Activated CD4-positive, CD25-positive, alpha-beta regulatory T cell treated with anti-CD3 and anti-CD28 coated beads, Interleukin-2, amount 50 U/mL, for 24 hours (primary cell): ENCODE data around the gene EIPR1.

ENCODE experiments used
- ATAC-seq, 2 donors: fragments of 150-1000 bp; cut with Tn5 transposase; one replicate each; pipeline ENCODE4 v1.10.0; 2021; ENCODE audit warnings: mild to moderate bottlenecking in 1 of 2, moderate library complexity in 1 of 2

EIPR1 gene

DNA sequence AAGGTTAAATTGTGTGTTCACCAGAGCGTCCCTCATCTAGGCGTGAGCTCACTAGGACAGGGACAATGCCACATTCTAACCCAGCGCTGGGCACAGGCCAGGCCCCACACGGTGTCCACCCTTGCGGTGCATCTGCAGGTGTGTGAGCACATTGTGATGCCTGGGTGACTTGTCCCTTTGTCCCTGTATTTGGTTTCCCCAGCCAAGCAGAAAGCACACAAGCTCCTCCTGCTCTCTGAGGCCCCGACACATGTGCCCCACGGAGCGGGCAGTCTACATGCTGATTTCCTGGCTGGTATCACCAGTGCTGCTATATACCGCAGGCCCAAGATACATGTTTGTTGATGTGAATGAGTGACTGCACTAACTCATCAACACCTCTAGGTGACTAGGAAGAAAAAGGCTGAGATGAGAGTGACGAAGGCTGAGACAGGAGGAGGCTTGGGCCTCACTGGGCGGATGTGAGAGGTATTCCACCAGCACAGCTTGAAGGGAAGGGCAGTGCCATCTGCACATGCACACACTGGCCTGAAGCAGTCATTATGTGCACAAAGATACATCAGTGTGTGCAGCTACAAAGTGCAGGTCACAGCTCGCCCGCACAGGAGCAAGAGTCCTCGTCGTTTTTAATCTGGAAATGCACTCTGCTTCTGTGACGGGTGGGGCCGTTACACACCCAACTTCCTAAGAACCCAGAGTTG, 205.9 kb downstream of the EIPR1 start:
- no peak for ATAC-seq

DNA sequence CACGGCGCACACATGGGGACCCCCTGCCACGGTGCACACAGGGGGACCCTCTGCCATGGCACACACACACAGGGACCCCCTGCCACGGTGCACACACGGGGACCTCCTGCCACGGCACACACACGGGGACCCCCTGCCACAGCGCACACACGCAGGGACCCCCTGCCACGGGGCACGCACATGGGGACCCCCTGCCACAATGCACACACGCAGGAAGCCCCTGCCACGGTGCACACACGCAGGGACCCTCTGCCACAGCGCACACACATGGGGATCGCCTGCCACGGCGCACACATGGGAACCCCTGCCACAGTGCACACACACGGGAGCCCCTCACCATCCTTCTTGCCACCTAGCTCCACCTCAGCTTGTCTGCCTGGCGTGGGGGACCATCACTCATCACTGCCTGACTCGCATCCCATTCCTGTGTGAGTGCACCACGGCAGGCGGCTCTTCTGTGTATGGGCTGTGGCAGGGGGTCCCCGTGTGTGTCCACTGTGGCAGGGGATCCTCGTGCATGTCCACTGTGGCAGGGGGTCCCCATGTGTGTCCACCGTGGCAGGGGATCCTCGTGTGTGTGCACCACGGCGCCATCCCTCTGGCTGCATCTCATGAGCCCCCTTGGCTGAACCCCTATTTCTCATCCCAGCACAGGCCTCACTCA, 206.7 kb downstream of the EIPR1 start:
- no peak for ATAC-seq

DNA sequence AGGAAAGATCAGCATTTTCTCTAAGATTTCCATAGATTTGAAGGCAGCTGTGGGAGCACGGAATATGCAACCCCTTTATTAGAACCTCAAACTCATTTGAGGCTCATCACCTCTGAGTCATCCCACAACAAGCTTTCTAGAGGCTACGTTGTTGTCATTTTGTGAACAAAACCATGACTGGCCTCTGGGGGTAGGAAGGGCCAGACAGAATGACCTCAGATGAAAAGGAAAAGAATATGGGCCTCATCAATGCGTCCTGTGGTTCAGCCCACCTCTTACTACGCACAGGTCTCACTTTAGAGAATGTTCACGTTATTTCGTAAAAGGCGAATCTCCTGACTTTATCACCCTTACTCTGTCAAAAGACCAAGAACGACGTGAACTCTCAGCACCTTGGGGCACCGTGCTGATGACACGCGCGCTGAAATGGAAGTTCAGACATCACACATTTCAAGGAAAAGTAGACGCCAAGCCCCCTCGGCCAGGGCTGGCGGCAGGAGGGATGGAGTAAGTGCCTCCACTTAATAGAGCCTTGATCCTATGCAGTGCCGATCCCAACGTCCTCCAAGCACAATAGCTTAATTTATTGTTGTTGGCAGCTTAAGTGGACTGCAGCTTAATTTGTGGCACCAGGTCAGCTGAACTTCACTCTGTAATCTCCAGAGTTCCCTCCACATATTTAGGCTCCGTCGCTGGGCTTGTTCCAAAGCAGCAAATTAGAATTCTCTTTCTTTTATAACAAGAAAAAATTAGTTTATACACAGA, 208.3 kb downstream of the EIPR1 start:
- no peak for ATAC-seq

DNA sequence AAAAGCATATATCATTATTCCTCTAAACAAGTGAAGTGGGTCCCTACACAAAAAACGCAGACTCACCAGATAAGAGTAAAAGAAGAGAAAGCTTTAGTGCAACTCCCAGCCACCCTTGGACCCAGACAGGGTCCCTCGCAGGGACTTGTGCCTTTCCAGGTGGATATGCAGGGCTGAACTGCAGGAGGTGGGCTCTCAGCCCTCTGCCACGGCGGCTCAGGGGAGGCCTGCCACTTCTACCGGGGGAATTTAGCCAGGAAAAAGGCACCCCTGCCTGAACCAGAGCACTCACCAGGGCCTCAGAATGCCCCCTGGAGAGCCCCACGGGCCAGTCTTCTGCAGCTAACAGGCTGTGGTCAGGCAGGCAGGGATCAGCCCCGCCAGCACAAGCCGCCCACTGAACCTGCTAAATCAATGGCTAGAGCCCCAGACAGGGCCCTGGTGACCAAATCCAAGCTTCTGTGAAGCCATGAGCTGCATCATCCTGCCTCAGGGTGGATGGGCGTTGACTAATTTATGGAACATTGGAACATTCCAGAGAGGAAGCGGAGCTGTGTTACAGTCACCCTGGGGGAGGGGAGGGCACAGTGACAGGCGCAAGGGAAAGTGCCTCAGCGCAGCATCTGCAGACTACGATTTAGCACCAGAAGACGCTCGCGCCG, 209.3 kb downstream of the EIPR1 start:
- no peak for ATAC-seq

DNA sequence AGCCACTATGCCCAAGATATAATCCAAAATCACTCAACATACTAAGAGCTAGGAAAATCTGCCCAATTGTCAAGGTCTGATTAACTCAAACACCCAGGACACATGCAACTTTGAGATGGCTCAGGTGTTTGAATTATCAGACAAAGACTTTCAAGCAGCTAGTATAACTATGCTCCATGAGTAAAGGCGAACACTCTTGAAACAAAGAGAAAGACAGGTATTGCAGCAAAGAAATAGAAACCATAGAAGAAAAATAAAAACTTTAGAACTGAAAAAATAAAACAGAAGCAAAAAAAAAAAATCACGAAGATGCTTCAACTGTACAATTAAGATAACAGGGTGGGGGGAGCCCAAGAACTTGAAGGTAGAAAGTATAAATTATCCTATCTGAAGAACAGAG, 214.2 kb downstream of the EIPR1 start:
- ATAC-seq, result no peak

DNA sequence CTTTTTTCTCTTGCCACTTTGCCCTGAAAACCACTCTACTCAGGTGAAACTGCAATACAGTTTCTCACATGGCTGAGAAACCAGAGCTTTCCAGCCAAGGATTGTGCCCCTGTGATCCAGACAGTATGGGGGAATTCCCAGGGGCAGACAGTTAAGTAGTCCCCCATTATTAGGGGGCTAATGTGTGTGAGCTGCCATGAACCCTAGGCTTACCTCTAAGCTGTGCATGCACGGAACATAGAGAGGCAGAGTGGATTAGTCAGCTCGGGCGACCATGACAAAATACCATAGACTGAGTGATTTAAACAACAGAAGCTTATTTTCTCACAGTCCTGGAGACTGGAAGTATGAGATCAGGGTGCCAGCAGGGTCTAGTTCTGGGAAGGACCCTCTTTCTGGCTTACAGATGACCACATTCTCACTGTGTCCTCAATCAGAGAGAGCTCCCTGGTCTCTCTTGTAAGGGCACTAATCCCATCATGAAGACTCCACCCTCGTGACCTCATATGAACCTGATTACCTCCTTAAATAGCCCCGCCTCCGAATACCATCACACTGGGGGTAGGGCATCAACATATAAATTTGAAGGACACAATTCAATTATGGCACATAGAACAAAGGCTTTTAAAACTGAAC, 215.1 kb downstream of the EIPR1 start:
- ATAC-seq, result no peak

DNA sequence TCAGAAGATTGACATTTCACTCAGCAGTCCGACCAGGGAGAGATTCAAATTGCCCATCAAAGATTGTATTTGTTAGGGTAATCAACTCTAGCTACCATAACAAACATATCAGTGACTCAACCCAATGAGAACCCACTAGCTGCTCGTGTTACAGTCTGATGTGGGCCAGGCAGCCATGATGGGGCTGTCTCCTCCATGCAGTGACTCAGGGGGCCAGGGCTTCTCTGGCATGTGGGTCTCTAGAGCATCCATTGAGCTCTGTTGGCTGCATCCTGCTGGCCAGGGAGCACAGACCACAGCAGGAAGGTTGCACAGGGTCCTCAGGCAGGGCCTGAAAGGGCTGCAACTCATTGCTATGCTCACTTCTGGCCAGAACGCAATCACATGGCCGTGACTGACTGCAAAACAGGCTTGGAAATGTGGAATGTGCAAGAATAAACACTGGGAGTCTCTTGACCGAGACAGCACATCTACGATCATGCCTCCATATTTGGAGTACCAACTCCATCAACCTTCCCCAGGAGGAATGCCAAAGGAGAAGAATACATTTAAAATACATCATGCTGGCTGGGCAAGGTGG, 216.8 kb downstream of the EIPR1 start:
- ATAC-seq, result no peak

DNA sequence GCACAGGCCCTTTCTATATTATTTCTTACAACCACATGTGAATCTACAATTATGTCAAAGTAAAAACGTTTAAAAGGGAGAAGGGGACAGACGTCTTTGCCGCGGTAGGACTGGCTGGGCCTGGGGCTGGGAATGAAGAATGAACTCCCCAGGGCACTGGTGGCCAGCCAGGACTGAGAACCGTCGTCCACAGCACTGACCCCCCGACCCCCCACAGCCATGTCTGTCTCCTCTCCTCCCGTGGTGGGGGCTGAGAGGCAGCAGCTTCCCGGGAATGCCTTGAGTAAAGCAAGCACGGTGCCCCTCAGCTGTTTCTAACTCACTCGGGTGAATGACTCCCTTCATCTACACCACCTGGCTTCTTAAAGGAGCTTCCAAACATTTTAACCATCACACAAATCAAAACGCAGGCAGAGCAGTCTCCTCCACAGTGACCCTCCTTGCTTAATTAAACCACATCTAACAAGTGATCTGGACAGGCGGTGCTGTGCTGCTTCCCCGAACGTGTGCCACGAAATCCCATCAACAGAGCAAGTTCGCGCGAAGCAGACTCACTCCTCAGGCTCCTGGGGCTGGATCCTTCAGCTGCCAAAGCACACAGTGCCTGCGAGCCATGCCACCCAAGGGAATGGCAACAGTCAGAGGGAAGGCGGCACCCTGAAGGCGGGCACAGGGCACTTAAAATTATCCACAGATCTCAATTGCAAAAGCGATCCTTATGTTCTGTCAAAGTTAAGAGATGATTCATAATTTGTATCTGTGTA, 217.7 kb downstream of the EIPR1 start:
- ATAC-seq, result no peak

DNA sequence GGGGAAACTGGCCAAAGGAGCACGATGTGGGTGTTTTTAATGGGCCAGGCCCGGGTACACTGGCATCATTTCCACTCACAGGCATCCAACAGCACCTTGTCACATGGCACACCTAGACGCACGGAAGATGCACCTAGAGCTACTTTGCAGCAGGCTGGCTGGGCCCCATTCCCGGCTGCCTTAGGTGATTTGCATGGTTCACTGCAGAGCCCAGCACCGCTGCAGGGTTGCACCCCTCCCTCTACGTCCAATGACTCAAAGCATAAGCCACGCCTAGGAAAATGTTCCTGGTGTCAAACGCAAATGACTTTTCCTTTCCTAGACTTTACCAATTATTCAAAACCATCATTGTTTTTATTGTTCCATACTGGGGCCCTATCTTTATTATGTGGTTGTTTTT, 222.9 kb downstream of the EIPR1 start:
- no peak for ATAC-seq

DNA sequence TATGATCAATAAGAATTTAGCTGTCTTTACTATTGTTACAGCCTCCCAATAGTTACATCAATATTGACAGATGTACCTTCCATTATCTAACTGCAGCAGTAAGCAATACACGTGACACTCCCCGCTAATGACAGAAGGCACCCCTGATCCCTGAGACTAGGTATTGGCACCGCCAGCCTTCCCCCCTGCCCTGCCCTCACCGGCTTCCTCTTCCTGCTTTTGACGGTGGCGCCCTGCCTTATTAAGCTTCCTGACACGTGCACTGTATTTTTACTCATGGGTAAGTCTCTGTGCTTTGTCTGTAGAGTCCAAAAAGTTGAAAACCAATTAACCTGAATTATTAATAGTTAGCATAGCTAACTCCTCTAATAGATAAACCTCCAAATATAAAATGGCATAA, 223.5 kb downstream of the EIPR1 start:
- no peak for ATAC-seq

DNA sequence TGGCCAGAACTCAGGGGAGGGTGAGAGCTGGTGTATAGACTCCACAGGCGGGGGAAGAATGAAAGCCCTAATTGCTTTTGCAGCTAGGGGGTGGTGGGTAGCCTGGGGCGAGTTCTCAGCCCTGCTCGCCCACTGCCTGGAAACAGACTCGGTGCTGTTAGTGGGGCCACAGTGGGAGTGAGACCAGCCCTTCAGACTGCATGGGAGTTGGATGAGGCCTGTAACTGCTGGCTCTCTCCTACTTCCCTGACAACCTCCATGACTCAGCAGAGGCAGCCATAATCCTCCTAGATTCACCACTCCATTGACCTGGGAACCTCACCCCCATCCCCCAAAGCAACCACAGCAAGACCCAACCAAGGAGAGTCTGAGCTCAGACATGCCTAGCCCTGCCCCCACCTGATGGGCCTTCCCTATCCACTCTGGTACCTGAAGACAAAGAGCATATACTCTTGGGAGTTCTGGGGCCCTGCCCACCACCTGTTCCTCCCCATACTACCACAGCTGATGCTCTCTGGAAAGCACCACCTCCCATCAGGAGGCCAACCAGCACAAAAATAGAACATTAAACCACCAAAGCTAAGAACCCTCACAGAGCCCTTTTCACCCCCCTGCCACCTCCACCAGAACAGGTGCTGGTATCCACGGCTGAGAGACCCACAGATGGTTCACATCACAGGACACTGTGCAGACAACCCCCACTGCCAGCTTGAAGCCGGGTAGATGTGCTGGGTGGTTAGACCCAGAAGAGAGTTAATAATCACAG, 226.3 kb downstream of the EIPR1 start:
- ATAC-seq, result no peak

DNA sequence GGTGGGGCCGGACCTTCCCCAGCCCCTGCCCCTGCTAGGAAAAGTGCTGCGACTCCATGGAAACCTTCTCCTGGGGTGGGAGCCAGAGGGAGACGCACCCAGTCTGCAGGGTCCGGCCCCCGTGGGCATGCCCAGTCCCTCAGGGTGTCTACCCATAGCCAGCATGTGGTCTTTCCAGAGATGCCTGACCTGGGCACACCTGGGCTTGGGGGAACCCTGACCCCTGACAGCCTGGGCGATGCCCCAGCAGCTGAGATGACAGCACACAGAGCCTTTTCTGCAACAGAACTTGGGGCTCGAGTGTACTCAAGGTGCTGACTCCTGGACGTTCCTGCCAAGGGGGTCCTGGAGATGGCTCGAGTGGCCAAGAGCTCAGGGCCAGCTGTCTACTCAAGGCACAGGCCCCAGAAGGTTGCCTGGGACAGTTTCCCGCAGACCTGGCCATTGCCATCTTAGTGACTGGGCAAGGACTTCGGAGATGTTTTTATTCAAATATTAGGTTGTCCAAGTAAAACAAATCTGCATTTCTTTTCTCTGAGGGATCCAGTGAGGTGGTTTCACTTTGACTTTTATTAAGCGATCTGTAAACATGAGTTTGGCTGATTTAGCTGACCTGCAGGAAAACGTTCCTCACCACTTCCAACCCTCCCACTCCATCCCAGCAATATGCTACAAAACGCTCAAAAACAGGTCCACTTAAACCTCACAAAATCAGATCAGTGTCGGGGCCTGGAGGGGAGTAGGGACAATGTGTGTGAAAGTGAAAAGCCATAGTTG, 228.0 kb downstream of the EIPR1 start:
- no peak for ATAC-seq

DNA sequence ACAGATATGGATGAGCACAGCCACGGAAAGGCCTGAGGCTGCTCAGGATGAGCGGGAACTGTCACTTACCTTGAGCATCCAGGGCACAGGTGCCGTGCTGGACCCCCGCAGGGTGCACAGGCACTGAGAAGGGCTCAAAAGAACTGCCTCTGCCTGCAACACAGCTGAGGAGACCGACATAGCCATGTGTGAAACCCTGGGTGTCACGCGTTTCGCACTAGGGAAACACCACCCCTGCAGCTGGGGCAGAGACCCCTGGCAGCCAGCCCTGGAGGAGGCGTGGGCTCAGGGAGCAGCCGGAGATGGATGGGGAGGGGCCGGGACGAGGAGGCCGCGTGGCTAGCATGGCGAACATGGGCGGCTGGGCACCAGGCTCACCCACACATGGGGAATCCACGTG, 228.9 kb downstream of the EIPR1 start:
- ATAC-seq, result no peak

DNA sequence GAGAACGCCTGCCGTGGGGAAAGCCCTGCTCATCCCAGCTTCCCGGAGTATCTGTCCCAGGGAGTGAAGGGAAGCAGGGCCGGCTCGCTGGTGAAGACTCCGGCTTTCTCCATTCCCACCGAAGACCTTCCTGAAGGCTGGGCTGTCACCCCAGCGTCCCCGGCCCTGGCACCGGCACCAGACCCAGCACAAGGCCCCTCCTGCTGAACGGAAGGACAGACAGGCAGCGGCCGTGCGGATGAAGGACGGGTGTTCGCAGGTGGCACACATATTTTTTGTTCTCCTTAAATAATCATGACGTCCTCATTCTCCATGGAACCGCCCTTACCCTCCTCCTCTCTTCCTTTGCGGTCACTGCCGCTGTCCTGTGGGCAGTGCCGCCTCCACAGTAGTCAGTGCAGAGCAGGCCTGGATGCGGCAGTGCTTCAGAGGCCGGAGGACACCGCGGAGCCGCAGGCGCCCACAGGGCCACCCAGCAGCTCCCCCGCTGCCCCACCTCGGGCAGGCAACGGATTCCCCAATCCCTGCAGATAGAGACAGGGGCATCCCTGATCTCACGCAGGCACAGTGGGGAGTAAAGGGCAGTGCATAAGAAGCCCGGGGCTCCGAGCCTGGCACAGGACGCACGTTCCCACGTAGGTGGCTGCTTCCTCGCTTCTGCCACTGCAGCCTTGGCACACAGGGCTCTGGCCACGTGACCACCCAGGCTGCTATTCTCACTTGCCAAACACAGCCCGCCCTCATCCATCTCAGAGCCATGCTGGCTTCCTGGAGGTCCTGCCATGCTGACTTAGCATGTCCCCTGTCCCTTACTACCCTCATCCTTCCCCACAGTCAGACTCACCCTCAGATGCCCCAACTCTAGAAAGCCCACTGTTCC, 229.7 kb downstream of the EIPR1 start:
- ATAC-seq, result no peak

DNA sequence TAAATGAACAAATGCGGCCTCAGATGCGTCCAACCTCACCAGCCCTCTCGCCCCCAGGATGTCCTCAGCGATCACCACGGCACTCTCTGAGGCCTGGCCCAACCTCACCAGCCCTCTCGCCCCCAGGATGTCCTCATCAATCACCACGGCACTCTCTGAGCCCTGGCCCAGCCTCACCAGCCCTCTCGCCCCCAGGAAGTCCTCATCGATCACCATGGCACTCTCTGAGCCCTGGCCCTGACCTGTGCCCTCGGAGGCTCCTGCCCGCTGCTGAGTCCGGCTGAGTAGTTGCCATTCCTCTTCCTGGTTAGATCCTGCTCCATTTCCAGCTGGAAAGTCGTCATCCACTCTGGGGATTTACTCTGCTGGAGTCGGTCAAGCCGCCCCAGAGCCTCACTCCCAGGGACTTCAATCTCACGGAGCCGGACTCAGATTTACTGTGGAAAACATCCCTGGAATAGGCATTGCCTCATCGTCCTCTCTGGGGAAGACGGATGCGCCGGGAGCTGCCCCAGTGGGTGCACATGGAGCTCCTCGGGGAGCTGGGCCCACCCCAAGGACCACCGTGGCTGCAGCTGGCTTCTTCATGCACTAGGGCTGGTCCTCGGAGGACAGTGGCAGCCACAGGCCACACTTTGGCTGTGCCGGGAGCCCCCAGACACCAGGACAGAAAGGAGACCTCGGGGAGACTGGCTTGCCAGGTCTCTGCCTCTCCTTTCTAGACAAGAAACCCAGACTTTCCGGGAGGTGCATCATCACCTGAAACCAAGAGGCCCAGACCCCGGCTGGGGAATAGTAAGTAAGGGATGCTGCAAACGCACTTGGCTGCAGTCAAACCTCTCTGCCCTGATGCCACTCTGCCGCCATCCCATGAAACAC, 230.6 kb downstream of the EIPR1 start:
- no peak for ATAC-seq

DNA sequence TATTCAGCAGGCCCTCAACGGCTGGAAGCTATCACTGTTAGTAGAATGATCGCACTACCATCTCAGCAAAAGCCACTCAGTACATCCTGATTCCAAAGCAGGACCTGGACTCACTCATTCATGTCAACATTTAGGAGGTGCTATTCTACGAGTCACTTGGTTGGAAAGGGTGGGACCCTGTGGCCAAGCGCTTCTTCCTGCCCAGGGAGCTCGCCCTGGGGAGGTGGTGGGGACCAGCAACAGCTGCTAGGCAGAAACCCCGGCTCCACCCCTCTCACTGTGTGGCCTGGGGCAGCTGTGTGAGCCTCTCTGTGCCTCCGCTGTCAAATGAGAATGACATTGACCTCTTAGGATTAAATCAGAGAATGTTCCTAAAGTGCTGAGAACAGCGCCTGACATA, 231.4 kb downstream of the EIPR1 start:
- no peak for ATAC-seq

DNA sequence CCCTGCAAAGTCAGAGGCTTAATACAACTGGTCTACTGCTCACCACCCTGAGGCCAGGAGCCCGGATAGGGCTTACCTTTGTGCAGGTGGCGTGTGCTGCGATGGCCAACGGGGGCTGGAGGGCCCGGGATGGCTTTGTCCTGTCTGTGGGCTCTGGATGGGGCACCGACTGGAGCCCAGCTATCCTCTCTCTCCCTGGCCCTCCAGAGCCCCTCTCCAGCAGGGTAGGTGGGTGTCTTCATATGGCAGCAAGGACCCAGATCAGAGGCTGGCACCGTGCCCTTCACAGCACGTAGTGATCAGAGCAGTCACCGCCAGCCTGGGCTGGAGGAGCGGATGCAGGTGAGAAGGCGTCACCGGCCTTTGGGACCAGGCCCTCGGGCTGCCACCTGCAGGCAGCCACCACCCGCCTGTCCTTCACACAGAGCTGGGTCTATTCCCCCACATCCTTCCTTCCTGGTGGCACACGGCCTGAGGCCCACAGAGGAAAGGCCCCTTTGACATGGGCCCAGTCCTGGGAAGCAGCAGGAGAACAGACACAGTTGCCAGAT, 232.1 kb downstream of the EIPR1 start:
- ATAC-seq, result no peak

DNA sequence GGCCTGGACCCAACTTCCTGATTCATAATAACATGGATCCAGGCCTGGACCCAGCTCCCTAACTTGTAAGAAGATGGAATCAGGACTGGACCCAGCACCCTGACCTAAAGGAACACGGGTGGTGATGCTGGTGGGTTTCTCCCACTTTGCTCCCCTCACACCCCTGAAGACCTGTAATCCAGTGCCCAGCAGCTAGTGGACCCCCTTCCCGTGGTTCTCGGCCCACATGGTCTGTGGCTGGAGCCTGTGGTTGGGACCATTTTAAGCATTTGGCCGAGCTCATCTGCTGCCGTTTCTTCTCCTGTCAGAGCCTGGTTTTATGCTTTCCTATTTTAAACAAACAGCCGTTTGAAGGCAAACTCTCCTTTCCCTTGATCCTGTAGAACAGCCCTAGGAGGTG, 232.8 kb downstream of the EIPR1 start:
- no peak for ATAC-seq
